Peyer's patch (tissue), 4 donors: ENCODE data around the gene CHRNA3.

Source experiments
- POLR2A ChIP-seq, 2 donors: fragments of 450-650 bp; IDR thresholded peaks; one replicate each; pipeline ENCODE4 v1.5.1; 2017; ENCODE audit warnings: antibody characterized with exemption in 2 of 2, mild to moderate bottlenecking in 2 of 2, moderate library complexity in 2 of 2
- TF ChIP-seq, protein P1 (sequence below), 6 experiments: fragments of 450-650 bp in 4 of 6; fragments of 200-600 bp in 2 of 6; sonication (generic) in 1 of 6; IDR thresholded peaks; one replicate each; pipeline ENCODE4 v1.5.1; 2017 to 2019; ENCODE audit warnings: antibody characterized with exemption in 6 of 6, mild to moderate bottlenecking in 3 of 6, moderate library complexity in 1 of 6

DNA sequence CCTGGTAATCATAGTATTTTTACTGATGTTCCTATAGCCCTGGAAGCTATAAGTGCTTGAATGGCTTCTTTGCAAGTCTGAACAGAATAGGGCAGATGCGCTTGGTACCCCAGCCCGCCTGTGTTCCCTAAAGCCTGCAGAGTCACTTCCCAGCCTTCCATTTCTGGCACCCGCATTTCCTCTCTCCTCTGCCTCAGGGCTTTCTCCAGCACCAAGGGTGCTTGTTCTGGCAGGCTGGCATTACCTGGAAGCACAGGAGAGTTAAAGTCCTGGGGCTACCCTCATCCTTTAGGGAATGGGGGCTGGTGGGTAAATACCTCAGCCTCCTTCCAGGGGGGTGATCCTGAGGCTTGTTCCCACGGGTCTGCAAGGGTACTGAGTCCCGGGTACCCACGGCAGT lies 7.4 kb upstream of the CHRNA3 start:
- TF ChIP-seq, protein P1, sequence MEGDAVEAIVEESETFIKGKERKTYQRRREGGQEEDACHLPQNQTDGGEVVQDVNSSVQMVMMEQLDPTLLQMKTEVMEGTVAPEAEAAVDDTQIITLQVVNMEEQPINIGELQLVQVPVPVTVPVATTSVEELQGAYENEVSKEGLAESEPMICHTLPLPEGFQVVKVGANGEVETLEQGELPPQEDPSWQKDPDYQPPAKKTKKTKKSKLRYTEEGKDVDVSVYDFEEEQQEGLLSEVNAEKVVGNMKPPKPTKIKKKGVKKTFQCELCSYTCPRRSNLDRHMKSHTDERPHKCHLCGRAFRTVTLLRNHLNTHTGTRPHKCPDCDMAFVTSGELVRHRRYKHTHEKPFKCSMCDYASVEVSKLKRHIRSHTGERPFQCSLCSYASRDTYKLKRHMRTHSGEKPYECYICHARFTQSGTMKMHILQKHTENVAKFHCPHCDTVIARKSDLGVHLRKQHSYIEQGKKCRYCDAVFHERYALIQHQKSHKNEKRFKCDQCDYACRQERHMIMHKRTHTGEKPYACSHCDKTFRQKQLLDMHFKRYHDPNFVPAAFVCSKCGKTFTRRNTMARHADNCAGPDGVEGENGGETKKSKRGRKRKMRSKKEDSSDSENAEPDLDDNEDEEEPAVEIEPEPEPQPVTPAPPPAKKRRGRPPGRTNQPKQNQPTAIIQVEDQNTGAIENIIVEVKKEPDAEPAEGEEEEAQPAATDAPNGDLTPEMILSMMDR (IDR thresholded peaks at IDR 0.05), result no peak
- TF ChIP-seq POLR2A (IDR thresholded peaks at IDR 0.05), result no peak
